UCSD-AML1 (cell line): ENCODE measurements around the gene BCS1L.
A peak's percentile ranks its signal among the peaks of the same experiment; 100 is the strongest.

Source experiments
- DNase-seq: peaks from one replicate; lab custom pipeline; 2025; ENCODE audit not compliant: unreplicated experiment; lab: John Stamatoyannopoulos, UW

Gene BCS1L

GRCh38 chr2:218659258-218659987 lies at the start of gene BCS1L, which contains the start of gene ZNF142:
BCS1L (plus strand) TSS chr2:218659683; CDS start chr2:218660988, 1,305 bp downstream.
ZNF142 (minus strand) TSS chr2:218659623; CDS start chr2:218656429, 3,194 bp downstream.
- DNase-seq = peak; percentile 93

GRCh38 chr2:218615868-218616315 lies 43.6 kb upstream of the BCS1L start:
- DNase-seq = no peak

- no peak for DNase-seq
Observed at GRCh38 chr2:218618102-218618860, 41.2 kb upstream of the BCS1L start.

GRCh38 chr2:218621007-218621406 lies 38.5 kb upstream of the BCS1L start:
- DNase-seq = no peak

- no peak for DNase-seq
Observed at GRCh38 chr2:218622606-218623365, 36.7 kb upstream of the BCS1L start.

- no peak for DNase-seq
Observed at GRCh38 chr2:218623366-218623705, 36.1 kb upstream of the BCS1L start.

GRCh38 chr2:218626369-218626768 lies 33.1 kb upstream of the BCS1L start:
- DNase-seq = no peak

- no peak for DNase-seq
Observed at GRCh38 chr2:218627939-218628338, 31.5 kb upstream of the BCS1L start.

- no peak for DNase-seq
Observed at GRCh38 chr2:218631837-218632236, 27.6 kb upstream of the BCS1L start.

GRCh38 chr2:218635719-218636118 lies 23.8 kb upstream of the BCS1L start:
- no peak for DNase-seq

GRCh38 chr2:218638372-218638771 lies 21.1 kb upstream of the BCS1L start:
- DNase-seq = no peak

- no peak for DNase-seq
Observed at GRCh38 chr2:218642121-218642656, 17.3 kb upstream of the BCS1L start.

- DNase-seq = no peak
Observed at GRCh38 chr2:218642786-218643185, 16.7 kb upstream of the BCS1L start.

GRCh38 chr2:218643751-218644310 lies 15.7 kb upstream of the BCS1L start:
- DNase-seq = no peak

- no peak for DNase-seq
Observed at GRCh38 chr2:218644721-218645120, 14.8 kb upstream of the BCS1L start.

- no peak for DNase-seq
Observed at GRCh38 chr2:218645126-218645525, 14.4 kb upstream of the BCS1L start.

GRCh38 chr2:218648088-218648786 lies 11.2 kb upstream of the BCS1L start:
- peak; percentile 62 for DNase-seq

- DNase-seq = no peak
Observed at GRCh38 chr2:218648787-218649100, 10.7 kb upstream of the BCS1L start.

- DNase-seq = no peak
Observed at GRCh38 chr2:218655751-218656150, 3.7 kb upstream of the BCS1L start.

GRCh38 chr2:218658671-218659257 lies 719 bp upstream of the BCS1L start:
- DNase-seq = peak; percentile 33
